ENCODE data around the gene PAQR5. TPM values are rescaled to one million over a fixed set of nuclear protein-coding genes. Genes with fewer than 3 reads are reported as not detected.

Gene PAQR5
- total RNA-seq (not detected), polyA plus RNA-seq (not detected), total RNA-seq (0 to 0.08 (median 0) reads per million in 6 experiments)

GRCh38 chr15:69298697-69299441, at the start of gene PAQR5:
Gene PAQR5 (plus strand): TSS chr15:69298912. CDS start chr15:69360081, 61,169 bp downstream.
- no peak within 1 kb of the TSS for H3K27ac Mint-ChIP-seq
- POLR2A ChIA-PET, result no interaction called here
- peak; percentile 22 to 54 for ATAC-seq
- peaks cover 0 to 2% (median 0%) of the 10 kb centered on the region in 3 donors for H3K36me3 Mint-ChIP-seq
- no peak for DNase-seq
- H3K4me3 Mint-ChIP-seq, result peak within 1 kb of the TSS in 9 of 10 donors; percentile 40 to 69 (median 62)
- H3K9me3 Mint-ChIP-seq, result peaks cover 0 to 2% (median 0%) of the 10 kb centered on the region in 9 donors
- peaks cover 29 to 77% (median 59%) of the 10 kb centered on the region in 5 donors for H3K27me3 Mint-ChIP-seq
- peaks cover 2 to 7% (median 5%) of the 10 kb centered on the region in 4 donors for H3K4me1 Mint-ChIP-seq

DNA sequence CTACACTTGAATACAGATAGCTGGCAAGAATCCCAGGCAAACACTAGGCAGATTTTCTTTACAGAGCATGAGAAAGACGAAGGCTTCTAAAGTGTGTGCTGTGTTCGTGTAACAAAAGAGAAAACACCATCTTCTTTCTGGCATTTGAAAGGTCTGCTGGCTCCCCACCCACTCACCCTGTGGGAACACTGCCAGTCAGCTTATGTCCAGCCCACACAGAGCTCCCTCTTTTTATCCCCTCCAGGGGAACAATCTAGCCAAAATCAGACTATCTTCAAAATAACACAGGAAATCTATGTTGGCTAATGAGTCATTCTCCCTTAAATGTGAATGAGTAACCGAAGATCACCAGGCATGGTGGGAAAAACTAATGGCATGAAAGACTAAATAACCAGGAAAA, 45.6 kb upstream of the PAQR5 start:
- Mint-ChIP-seq H3K27me3 (no peaks in the 10 kb centered on the region), H3K27ac (no peak overlapping the region), H3K36me3 (peaks cover 0 to 10% (median 8%) of the 10 kb centered on the region in 3 donors), H3K4me3 (no peak overlapping the region), H3K4me1 (peaks cover 0 to 2% (median 0%) of the 10 kb centered on the region in 4 donors), H3K9me3 (no peaks in the 10 kb centered on the region)
- POLR2A ChIA-PET, result no interaction called here
- no peak for ATAC-seq
- DNase-seq, result no peak

DNA sequence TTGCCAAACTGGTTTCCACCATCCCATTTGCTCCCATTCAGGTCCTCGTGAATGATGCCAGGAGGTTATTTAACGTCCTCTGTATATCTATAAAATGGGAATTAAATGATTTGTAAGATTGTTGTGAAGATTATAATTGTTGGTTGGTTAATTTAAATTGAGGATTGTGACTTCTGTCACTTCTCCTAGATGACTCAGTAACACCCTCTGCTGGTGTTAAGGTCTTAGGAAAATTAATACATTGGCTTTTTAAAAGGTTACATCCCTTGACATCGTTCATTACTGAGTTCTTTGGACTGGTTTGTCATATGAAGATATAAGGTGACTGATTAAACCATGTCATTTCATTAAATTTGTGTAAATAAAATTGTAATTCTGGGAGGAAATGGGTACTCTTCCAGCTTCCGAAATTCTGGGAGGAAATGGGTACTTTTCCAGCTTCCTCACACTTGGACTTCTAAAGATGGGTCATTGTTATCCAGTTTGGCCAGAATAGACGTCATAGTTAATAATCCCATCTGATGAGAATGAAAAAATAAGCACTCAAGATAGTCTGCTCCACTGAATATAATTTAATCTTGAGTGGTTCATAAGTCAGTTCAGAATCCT, 33.3 kb upstream of the PAQR5 start:
- Mint-ChIP-seq H3K4me3 (no peak overlapping the region), H3K9me3 (no peaks in the 10 kb centered on the region), H3K27ac (no peak overlapping the region), H3K27me3 (no peaks in the 10 kb centered on the region), H3K36me3 (peaks cover 5 to 8% (median 8%) of the 10 kb centered on the region in 3 donors), H3K4me1 (no peaks in the 10 kb centered on the region)
- DNase-seq (peak in 3 of 10 donors; percentile 11 to 23 (median 16)), ATAC-seq (no peak)
- POLR2A ChIA-PET, result no interaction called here

DNA sequence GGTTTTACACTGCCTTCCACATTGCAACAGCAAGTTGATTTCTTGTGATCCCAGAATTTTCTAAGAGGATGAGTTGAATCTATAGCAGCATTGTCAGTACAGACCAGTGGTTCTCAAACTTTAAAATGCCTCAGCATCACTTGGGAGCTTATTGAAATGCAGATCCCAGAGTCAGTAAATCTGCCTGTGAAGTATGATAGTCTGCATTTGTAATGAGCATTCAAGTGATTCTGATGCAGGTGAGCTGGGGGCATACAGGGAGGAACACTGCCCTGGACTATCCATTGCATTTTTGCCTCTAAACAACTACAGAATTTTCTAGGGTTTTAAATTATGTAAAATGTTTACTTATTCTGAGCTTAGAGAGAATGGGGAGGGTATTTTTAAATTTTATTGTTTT, 27.5 kb upstream of the PAQR5 start:
- peaks cover 0 to 8% (median 6%) of the 10 kb centered on the region in 3 donors for H3K36me3 Mint-ChIP-seq
- no peaks in the 10 kb centered on the region for H3K4me1 Mint-ChIP-seq
- DNase-seq (no peak), ATAC-seq (no peak)
- H3K27me3 Mint-ChIP-seq, result no peaks in the 10 kb centered on the region
- no peak overlapping the region for H3K4me3 Mint-ChIP-seq
- peak overlapping the region in 2 of 10 donors; percentile 57 to 58 for H3K27ac Mint-ChIP-seq
- no peaks in the 10 kb centered on the region for H3K9me3 Mint-ChIP-seq
- POLR2A ChIA-PET, result no interaction called here

- H3K4me3 Mint-ChIP-seq, result no peak overlapping the region
- H3K36me3 Mint-ChIP-seq, result peaks cover 0 to 8% (median 6%) of the 10 kb centered on the region in 3 donors
- H3K9me3 Mint-ChIP-seq, result no peaks in the 10 kb centered on the region
- no peaks in the 10 kb centered on the region for H3K4me1 Mint-ChIP-seq
- ATAC-seq, result no peak
- peaks cover 0 to 1% (median 0%) of the 10 kb centered on the region in 5 donors for H3K27me3 Mint-ChIP-seq
- H3K27ac Mint-ChIP-seq, result peak overlapping the region in 1 of 10 donors; percentile 63
- DNase-seq, result no peak
- POLR2A ChIA-PET, result no interaction called here
These were observed 26.6 kb upstream of the PAQR5 start for GRCh38 chr15:69272139-69272538.

- Mint-ChIP-seq H3K4me3 (no peak overlapping the region), H3K27me3 (peaks cover 0 to 1% (median 0%) of the 10 kb centered on the region in 5 donors), H3K4me1 (no peaks in the 10 kb centered on the region), H3K9me3 (no peaks in the 10 kb centered on the region), H3K36me3 (peaks cover 0 to 8% (median 6%) of the 10 kb centered on the region in 3 donors), H3K27ac (no peak overlapping the region)
- ATAC-seq (no peak), DNase-seq (no peak)
- POLR2A ChIA-PET, result no interaction called here
These were observed 25.8 kb upstream of the PAQR5 start for GRCh38 chr15:69272891-69273290.

GRCh38 chr15:69275074-69275670, 23.5 kb upstream of the PAQR5 start:
- Mint-ChIP-seq H3K4me1 (no peaks in the 10 kb centered on the region), H3K27ac (no peak overlapping the region), H3K4me3 (no peak overlapping the region), H3K36me3 (no peaks in the 10 kb centered on the region), H3K9me3 (no peaks in the 10 kb centered on the region), H3K27me3 (peaks cover 0 to 11% (median 0%) of the 10 kb centered on the region in 5 donors)
- POLR2A ChIA-PET, result no interaction called here
- ATAC-seq (no peak), DNase-seq (no peak)

DNA sequence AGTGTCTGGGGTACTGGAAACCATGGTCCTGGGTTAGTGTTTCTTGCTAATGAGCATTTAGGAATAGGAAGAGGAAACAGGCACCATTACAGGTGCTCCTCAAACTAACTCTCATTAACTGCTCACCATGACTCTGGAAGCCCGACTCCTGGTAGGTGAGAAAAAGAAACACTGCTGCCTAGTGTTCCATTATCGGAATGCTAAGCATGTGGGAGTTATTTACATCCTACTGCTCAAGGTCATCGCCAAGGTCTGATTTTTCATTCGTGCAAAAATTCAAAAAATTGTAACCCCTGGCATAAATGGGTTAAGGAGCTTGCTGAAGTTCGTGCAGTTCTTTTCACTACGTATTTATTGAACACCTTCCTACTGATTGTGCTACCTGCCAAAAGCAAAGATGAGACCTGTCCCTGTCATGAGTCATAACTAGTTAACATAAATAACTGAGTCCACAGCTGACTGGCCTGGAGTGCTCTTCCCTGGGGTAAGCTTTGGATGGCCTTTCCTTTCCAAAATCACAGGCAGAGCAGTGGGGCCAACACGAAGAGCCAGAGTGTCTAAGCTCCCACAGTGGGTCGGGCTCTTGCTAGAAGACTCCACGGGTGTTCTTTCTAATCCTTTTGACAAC, 22.7 kb upstream of the PAQR5 start:
- Mint-ChIP-seq H3K27me3 (peaks cover 0 to 11% (median 0%) of the 10 kb centered on the region in 5 donors), H3K27ac (no peak overlapping the region), H3K36me3 (no peaks in the 10 kb centered on the region), H3K4me3 (no peak overlapping the region), H3K4me1 (no peaks in the 10 kb centered on the region), H3K9me3 (no peaks in the 10 kb centered on the region)
- POLR2A ChIA-PET, result no interaction called here
- DNase-seq (no peak), ATAC-seq (no peak)

- Mint-ChIP-seq H3K36me3 (no peaks in the 10 kb centered on the region), H3K4me1 (no peaks in the 10 kb centered on the region), H3K9me3 (no peaks in the 10 kb centered on the region), H3K4me3 (no peak overlapping the region), H3K27ac (no peak overlapping the region), H3K27me3 (peaks cover 0 to 14% (median 1%) of the 10 kb centered on the region in 5 donors)
- no peak for DNase-seq
- no peak for ATAC-seq
- POLR2A ChIA-PET, result no interaction called here
These were observed 21.4 kb upstream of the PAQR5 start for GRCh38 chr15:69277316-69277715.

DNA sequence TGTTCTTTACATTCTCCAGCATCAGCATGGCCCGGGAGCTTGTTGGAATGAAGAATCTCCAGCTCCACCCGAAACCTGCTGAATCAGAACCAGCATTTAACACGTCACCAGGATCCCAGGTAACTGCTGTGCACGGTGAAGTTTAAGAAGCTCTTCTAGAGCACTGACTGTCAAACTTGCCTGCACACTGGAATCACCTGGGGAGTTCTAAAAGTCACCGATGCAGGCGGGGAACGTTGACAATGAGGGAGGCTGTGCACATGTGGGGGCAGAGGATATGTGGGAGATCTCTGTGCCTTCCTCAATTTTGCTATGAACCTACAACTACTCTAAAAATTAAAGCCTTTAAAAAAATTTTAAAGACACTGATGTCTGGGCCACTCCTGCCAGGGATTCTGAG, 19.1 kb upstream of the PAQR5 start:
- no peak overlapping the region for H3K4me3 Mint-ChIP-seq
- H3K27ac Mint-ChIP-seq, result no peak overlapping the region
- H3K27me3 Mint-ChIP-seq, result peaks cover 0 to 14% (median 4%) of the 10 kb centered on the region in 5 donors
- POLR2A ChIA-PET, result no interaction called here
- DNase-seq, result no peak
- no peaks in the 10 kb centered on the region for H3K9me3 Mint-ChIP-seq
- no peak for ATAC-seq
- H3K36me3 Mint-ChIP-seq, result no peaks in the 10 kb centered on the region
- H3K4me1 Mint-ChIP-seq, result no peaks in the 10 kb centered on the region

- Mint-ChIP-seq H3K27ac (no peak overlapping the region), H3K9me3 (no peaks in the 10 kb centered on the region), H3K4me3 (no peak overlapping the region), H3K4me1 (no peaks in the 10 kb centered on the region), H3K36me3 (no peaks in the 10 kb centered on the region), H3K27me3 (peaks cover 0 to 14% (median 4%) of the 10 kb centered on the region in 5 donors)
- DNase-seq (no peak), ATAC-seq (no peak)
- POLR2A ChIA-PET, result no interaction called here
These were observed 17.9 kb upstream of the PAQR5 start for GRCh38 chr15:69280783-69281182.

GRCh38 chr15:69282104-69282743, 16.5 kb upstream of the PAQR5 start:
- H3K4me3 Mint-ChIP-seq, result no peak overlapping the region
- peaks cover 0 to 14% (median 4%) of the 10 kb centered on the region in 5 donors for H3K27me3 Mint-ChIP-seq
- DNase-seq (no peak), ATAC-seq (no peak)
- no peak overlapping the region for H3K27ac Mint-ChIP-seq
- POLR2A ChIA-PET, result interaction anchor here (0.6 kb wide), 1 partner anchor 176 kb away, joined by 4 read pairs; no protein-coding TSS in a partner anchor
- no peaks in the 10 kb centered on the region for H3K4me1 Mint-ChIP-seq
- no peaks in the 10 kb centered on the region for H3K9me3 Mint-ChIP-seq
- H3K36me3 Mint-ChIP-seq, result no peaks in the 10 kb centered on the region
